HEK293 (cell line): ENCODE measurements around the gene SLC46A1.

Experiments used
- BCL11B ChIP-seq: fragments of 450-650 bp; formaldehyde crosslinking; IDR thresholded peaks from 2 replicates; pipeline ENCODE4 v1.5.1; 2016; ENCODE audit warnings: low read depth, missing biosample characterization, missing genetic modification characterization
- KLF16 ChIP-seq: fragments of 450-650 bp; formaldehyde crosslinking; IDR thresholded peaks from 2 replicates; pipeline ENCODE4 v1.5.1; 2017; ENCODE audit warnings: missing biosample characterization, missing genetic modification characterization
- KLF7 ChIP-seq: fragments of 450-650 bp; formaldehyde crosslinking; IDR thresholded peaks from 2 replicates; pipeline ENCODE4 v1.5.1; 2016; ENCODE audit warnings: missing biosample characterization, missing genetic modification characterization, borderline replicate concordance
- PBX3 ChIP-seq: sonication (generic); formaldehyde crosslinking; IDR thresholded peaks from 2 replicates; pipeline ENCODE4 v1.8.1; 2022; ENCODE audit warnings: mild to moderate bottlenecking, moderate library complexity, missing genetic modification reagents
- ZBTB20 ChIP-seq: fragments of 450-650 bp; formaldehyde crosslinking; IDR thresholded peaks from 2 replicates; pipeline ENCODE4 v1.5.1; 2016; ENCODE audit warnings: missing biosample characterization, missing genetic modification characterization
- ZEB2 ChIP-seq: fragments of 450-650 bp; formaldehyde crosslinking; IDR thresholded peaks from 2 replicates; pipeline ENCODE4 v1.5.1; 2016; ENCODE audit warnings: missing biosample characterization, missing genetic modification characterization
- ZNF133 ChIP-seq: fragments of 450-650 bp; formaldehyde crosslinking; IDR thresholded peaks from 2 replicates; pipeline ENCODE4 v1.5.1; 2016; ENCODE audit warnings: missing biosample characterization, missing genetic modification characterization
- ZNF140 ChIP-seq: fragments of 450-650 bp; formaldehyde crosslinking; IDR thresholded peaks from 2 replicates; pipeline ENCODE4 v1.5.1; 2016; ENCODE audit warnings: missing biosample characterization, missing genetic modification characterization
- ZNF146 ChIP-seq: fragments of 450-650 bp; formaldehyde crosslinking; IDR thresholded peaks from 2 replicates; pipeline ENCODE4 v1.5.1; 2016; ENCODE audit warnings: missing biosample characterization, missing genetic modification characterization
- ZNF169 ChIP-seq: fragments of 450-650 bp; formaldehyde crosslinking; IDR thresholded peaks from 2 replicates; pipeline ENCODE4 v1.5.1; 2016; ENCODE audit warnings: missing biosample characterization, missing genetic modification characterization
- ZNF2 ChIP-seq: fragments of 450-650 bp; formaldehyde crosslinking; IDR thresholded peaks from 2 replicates; pipeline ENCODE4 v1.5.1; 2016; ENCODE audit warnings: missing biosample characterization, missing genetic modification characterization
- ZNF266 ChIP-seq: fragments of 450-650 bp; formaldehyde crosslinking; IDR thresholded peaks from 2 replicates; pipeline ENCODE4 v1.5.1; 2016; ENCODE audit warnings: missing biosample characterization, missing genetic modification characterization, low read depth
- ZNF362 ChIP-seq: fragments of 450-650 bp; formaldehyde crosslinking; IDR thresholded peaks from 2 replicates; pipeline ENCODE4 v1.5.1; 2016; ENCODE audit warnings: missing biosample characterization, missing genetic modification characterization
- ZNF473 ChIP-seq: fragments of 450-650 bp; formaldehyde crosslinking; IDR thresholded peaks from 2 replicates; pipeline ENCODE4 v1.5.1; 2017; ENCODE audit warnings: missing biosample characterization, missing genetic modification characterization
- ZNF558 ChIP-seq: fragments of 450-650 bp; formaldehyde crosslinking; IDR thresholded peaks from 2 replicates; pipeline ENCODE4 v1.5.1; 2016; ENCODE audit warnings: missing biosample characterization, missing genetic modification characterization
- ZNF580 ChIP-seq: fragments of 450-650 bp; formaldehyde crosslinking; IDR thresholded peaks from 2 replicates; pipeline ENCODE4 v1.5.1; 2016; ENCODE audit warnings: missing biosample characterization, missing genetic modification characterization
- ZNF623 ChIP-seq: fragments of 450-650 bp; formaldehyde crosslinking; IDR thresholded peaks from 2 replicates; pipeline ENCODE4 v1.5.1; 2016; ENCODE audit warnings: missing biosample characterization, missing genetic modification characterization
- ZNF645 ChIP-seq: fragments of 450-650 bp; formaldehyde crosslinking; IDR thresholded peaks from 2 replicates; pipeline ENCODE4; 2016; ENCODE audit warnings: missing biosample characterization, missing genetic modification characterization
- ZNF785 ChIP-seq: fragments of 450-650 bp; formaldehyde crosslinking; IDR thresholded peaks from 2 replicates; pipeline ENCODE4 v1.5.1; 2016; ENCODE audit warnings: missing biosample characterization, missing genetic modification characterization
- ZSCAN18 ChIP-seq: fragments of 450-650 bp; formaldehyde crosslinking; IDR thresholded peaks from 2 replicates; pipeline ENCODE4 v1.5.1; 2016; ENCODE audit warnings: missing biosample characterization, missing genetic modification characterization
- ZSCAN30 ChIP-seq: fragments of 450-650 bp; IDR thresholded peaks from 2 replicates; pipeline ENCODE4 v1.5.1; 2018; ENCODE audit warnings: missing biosample characterization, mild to moderate bottlenecking, missing genetic modification characterization, moderate library complexity
- TF ChIP-seq, protein P1 (sequence below): fragments of 450-650 bp; formaldehyde crosslinking; IDR thresholded peaks from 2 replicates; pipeline ENCODE4 v1.5.1; 2016; ENCODE audit warnings: missing biosample characterization, missing genetic modification characterization
- TF ChIP-seq, protein P2 (sequence below): fragments of 450-650 bp; formaldehyde crosslinking; IDR thresholded peaks from 2 replicates; pipeline ENCODE4 v1.5.1; 2016; ENCODE audit warnings: missing biosample characterization, missing genetic modification characterization
- TF ChIP-seq, protein P3 (sequence below): fragments of 450-650 bp; IDR thresholded peaks from 2 replicates; pipeline ENCODE4 v1.5.1; 2018; ENCODE audit warnings: missing biosample characterization, mild to moderate bottlenecking, missing genetic modification characterization

The SLC46A1 gene

DNA sequence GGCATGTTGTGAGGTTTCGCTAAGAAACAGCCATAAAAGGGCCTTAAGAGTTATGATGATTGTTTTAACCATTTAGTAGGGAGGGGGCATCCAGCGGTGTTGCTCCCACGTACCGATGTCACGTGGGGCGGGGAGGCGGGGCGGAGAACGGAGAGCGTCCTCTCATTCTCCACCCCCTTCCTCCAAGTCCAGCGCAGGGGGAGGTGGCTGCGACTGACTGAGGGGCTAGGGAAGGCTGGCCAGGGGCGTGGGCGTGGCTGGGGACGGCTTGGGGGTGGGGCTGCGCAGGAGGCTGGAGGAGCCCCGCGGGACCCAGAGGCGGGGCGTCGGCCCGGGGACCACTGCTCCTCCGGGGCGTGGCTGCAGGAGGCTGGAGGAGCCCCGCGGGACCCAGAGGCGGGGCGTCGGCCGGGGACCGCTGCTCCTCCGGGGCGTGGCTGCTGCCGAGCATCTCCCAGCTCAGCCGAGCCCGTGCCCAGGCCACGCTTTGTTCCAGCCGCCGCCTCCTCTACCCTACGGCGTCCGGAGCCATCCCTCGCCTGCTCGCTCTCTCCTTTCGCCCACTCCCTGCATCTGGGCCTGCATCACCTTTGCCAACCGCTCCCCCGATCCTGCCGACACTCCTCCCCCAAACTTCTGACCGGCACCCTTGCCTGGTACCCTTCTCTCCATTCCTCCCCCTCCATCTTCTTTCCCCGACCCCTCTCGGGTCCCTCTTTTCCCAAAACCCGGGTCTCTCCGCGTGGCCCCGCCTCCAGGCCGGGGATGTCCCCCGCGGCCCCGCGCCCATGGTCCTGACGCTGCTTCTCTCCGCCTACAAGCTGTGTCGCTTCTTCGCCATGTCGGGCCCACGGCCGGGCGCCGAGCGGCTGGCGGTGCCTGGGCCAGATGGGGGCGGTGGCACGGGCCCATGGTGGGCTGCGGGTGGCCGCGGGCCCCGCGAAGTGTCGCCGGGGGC lies 34.5 kb downstream of the SLC46A1 start, which contains the start of gene SARM1 (continued):
- TF ChIP-seq ZNF645 = peak; percentile 80; the same call in 1 of the 2 replicates
- TF ChIP-seq ZNF169 = no peak
- peak; percentile 73; the same call in 1 of the 2 replicates for TF ChIP-seq ZNF580 (tag by site-specific recombination)
- peak; percentile 76; the same call in 1 of the 2 replicates for TF ChIP-seq ZEB2 (tag by site-specific recombination)
- TF ChIP-seq ZNF623 = no peak
- TF ChIP-seq ZNF140 (tag by site-specific recombination) = no peak
- no peak for TF ChIP-seq ZNF473 (tag by site-specific recombination)
- no peak for TF ChIP-seq ZSCAN18 (tag by site-specific recombination)
- no peak for TF ChIP-seq BCL11B (tag by site-specific recombination)
- peak; percentile 78; the same call in 1 of the 2 replicates for TF ChIP-seq KLF7 (tag by site-specific recombination)
- peak; percentile 70 for TF ChIP-seq PBX3 (CRISPR knock-in tag)
- TF ChIP-seq ZNF133 (tag by site-specific recombination) = peak; percentile 26; the same call in 1 of the 2 replicates
- no peak for TF ChIP-seq ZNF558
- TF ChIP-seq, protein P1, sequence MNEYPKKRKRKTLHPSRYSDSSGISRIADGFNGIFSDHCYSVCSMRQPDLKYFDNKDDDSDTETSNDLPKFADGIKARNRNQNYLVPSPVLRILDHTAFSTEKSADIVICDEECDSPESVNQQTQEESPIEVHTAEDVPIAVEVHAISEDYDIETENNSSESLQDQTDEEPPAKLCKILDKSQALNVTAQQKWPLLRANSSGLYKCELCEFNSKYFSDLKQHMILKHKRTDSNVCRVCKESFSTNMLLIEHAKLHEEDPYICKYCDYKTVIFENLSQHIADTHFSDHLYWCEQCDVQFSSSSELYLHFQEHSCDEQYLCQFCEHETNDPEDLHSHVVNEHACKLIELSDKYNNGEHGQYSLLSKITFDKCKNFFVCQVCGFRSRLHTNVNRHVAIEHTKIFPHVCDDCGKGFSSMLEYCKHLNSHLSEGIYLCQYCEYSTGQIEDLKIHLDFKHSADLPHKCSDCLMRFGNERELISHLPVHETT (tag by site-specific recombination) = no peak; the same call in 1 of the 2 replicates
- TF ChIP-seq ZNF2 (tag by site-specific recombination) = peak; percentile 61; the same call in 1 of the 2 replicates
- TF ChIP-seq ZBTB20 = peak; percentile 96
- TF ChIP-seq ZNF785 = peak; percentile 89; the same call in 1 of the 2 replicates
- TF ChIP-seq ZNF146 (tag by site-specific recombination) = no peak
- TF ChIP-seq, protein P2, sequence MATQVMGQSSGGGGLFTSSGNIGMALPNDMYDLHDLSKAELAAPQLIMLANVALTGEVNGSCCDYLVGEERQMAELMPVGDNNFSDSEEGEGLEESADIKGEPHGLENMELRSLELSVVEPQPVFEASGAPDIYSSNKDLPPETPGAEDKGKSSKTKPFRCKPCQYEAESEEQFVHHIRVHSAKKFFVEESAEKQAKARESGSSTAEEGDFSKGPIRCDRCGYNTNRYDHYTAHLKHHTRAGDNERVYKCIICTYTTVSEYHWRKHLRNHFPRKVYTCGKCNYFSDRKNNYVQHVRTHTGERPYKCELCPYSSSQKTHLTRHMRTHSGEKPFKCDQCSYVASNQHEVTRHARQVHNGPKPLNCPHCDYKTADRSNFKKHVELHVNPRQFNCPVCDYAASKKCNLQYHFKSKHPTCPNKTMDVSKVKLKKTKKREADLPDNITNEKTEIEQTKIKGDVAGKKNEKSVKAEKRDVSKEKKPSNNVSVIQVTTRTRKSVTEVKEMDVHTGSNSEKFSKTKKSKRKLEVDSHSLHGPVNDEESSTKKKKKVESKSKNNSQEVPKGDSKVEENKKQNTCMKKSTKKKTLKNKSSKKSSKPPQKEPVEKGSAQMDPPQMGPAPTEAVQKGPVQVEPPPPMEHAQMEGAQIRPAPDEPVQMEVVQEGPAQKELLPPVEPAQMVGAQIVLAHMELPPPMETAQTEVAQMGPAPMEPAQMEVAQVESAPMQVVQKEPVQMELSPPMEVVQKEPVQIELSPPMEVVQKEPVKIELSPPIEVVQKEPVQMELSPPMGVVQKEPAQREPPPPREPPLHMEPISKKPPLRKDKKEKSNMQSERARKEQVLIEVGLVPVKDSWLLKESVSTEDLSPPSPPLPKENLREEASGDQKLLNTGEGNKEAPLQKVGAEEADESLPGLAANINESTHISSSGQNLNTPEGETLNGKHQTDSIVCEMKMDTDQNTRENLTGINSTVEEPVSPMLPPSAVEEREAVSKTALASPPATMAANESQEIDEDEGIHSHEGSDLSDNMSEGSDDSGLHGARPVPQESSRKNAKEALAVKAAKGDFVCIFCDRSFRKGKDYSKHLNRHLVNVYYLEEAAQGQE (tag by site-specific recombination) = peak; percentile 54; the same call in 1 of the 2 replicates
- no peak; the same call in 1 of the 2 replicates for TF ChIP-seq ZNF266 (tag by site-specific recombination)
- no peak for TF ChIP-seq ZNF362 (tag by site-specific recombination)
- peak; percentile 40 for TF ChIP-seq KLF16
- TF ChIP-seq, protein P3, sequence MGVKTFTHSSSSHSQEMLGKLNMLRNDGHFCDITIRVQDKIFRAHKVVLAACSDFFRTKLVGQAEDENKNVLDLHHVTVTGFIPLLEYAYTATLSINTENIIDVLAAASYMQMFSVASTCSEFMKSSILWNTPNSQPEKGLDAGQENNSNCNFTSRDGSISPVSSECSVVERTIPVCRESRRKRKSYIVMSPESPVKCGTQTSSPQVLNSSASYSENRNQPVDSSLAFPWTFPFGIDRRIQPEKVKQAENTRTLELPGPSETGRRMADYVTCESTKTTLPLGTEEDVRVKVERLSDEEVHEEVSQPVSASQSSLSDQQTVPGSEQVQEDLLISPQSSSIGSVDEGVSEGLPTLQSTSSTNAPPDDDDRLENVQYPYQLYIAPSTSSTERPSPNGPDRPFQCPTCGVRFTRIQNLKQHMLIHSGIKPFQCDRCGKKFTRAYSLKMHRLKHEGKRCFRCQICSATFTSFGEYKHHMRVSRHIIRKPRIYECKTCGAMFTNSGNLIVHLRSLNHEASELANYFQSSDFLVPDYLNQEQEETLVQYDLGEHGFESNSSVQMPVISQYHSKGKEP (tag by site-specific recombination) = no peak
- TF ChIP-seq ZSCAN30 (tag by site-specific recombination) = 0 out of 2 replicates have a peak, but pooled peaks have one; percentile 48
